HepG2 (cell line): ENCODE measurements around the gene MORF4L1. TPM values are rescaled to one million over a fixed set of nuclear protein-coding genes. Genes with fewer than 3 reads are reported as not detected.

Experiments used
- ATAC-seq: fragments of 200-7000 bp; cut with Tn5 transposase; 3 replicates; pipeline ENCODE4 v1.9.1; 2020; ENCODE audit warnings: mild to moderate bottlenecking, moderate library complexity
- BruUV-seq: library from RNA; stranded (reverse); fragments of 400-500 nt; replicated peaks from 2 replicates; lab custom pipeline; 2021; lab: Mats Ljungman, UMichigan
- CTCF ChIA-PET: fragments of 300-600 bp; formaldehyde crosslinking; extraction: SDS; loops from one replicate; lab custom pipeline; 2021; ENCODE audit warnings: low total read pairs, inconsistent platforms, low intra/inter-chr PET ratio; lab: Yijun Ruan, JAX
- POLR2A ChIA-PET: fragments of 350-600 bp; sonication (Branson Sonifier 250); formaldehyde crosslinking; loops from one replicate; lab custom pipeline; 2020; ENCODE audit warnings: antibody characterized with exemption, inconsistent platforms; lab: Yijun Ruan, JAX
- DNase-seq: peaks from one replicate; pipeline ENCODE4 v3.0.0-alpha.2; 2015; ENCODE audit warnings: low spot score
- FAIRE-seq: peaks from 3 replicates; lab custom pipeline; 2011; peaks lifted over from hg19 to GRCh38; lab: Jason Lieb, UNC
- H2AFZ ChIP-seq: one replicate; pipeline ENCODE4 v1.6.1; 2011; ENCODE audit warnings: low read length, inconsistent platforms
- H3K27ac ChIP-seq: fragments of 300-600 bp; 3 replicates; pipeline ENCODE4 v1.8.0; 2011; ENCODE audit warnings: mixed run types, mild to moderate bottlenecking, mixed read lengths, low read length, inconsistent platforms; ENCODE audit not compliant: insufficient read depth; ENCODE audit errors: extremely low read length
- H3K27me3 ChIP-seq, 2 experiments: fragments of 200-600 bp in 1 of 2; 2 replicates in 1 of 2; 3 replicates in 1 of 2; pipeline versions ENCODE4 v1.6.0 to v1.8.0; 2011; ENCODE audit warnings: low read length in 2 of 2, mild to moderate bottlenecking in 2 of 2, moderate library complexity in 2 of 2, inconsistent platforms in 1 of 2; ENCODE audit not compliant: insufficient read depth in 2 of 2, control insufficient read depth in 1 of 2
- H3K36me3 ChIP-seq, 2 experiments: fragments of 200-600 bp in 1 of 2; replicated peaks in 1 of 2; 2 replicates in 1 of 2; 3 replicates in 1 of 2; pipeline versions ENCODE4 v1.5.1 to v1.8.0; 2011; ENCODE audit warnings: low read length in 2 of 2, inconsistent platforms in 1 of 2; ENCODE audit not compliant: insufficient read depth in 2 of 2, control insufficient read depth in 1 of 2
- H3K4me1 ChIP-seq: 2 replicates; pipeline ENCODE4 v1.5.1; 2012; ENCODE audit warnings: low read length, inconsistent platforms; ENCODE audit not compliant: insufficient read depth
- H3K4me2 ChIP-seq: 2 replicates; pipeline ENCODE4 v1.6.0; 2011; ENCODE audit warnings: low read depth, low read length, inconsistent platforms
- H3K4me3 ChIP-seq, 3 experiments: fragments of 200-600 bp in 1 of 3; sonication (generic), shearing (Covaris generic) in 1 of 3; replicated peaks in 1 of 3; 2 replicates each; pipeline ENCODE4 v1.5.1; 2011 to 2016; ENCODE audit warnings: low read length in 3 of 3, inconsistent platforms in 2 of 3, low read depth in 2 of 3, mild to moderate bottlenecking in 2 of 3, control low read depth in 1 of 3, mixed read lengths in 1 of 3; ENCODE audit not compliant: insufficient read depth in 1 of 3
- H3K79me2 ChIP-seq: one replicate; pipeline ENCODE4 v1.6.1; 2011; ENCODE audit warnings: low read length, inconsistent platforms; ENCODE audit not compliant: insufficient read depth
- H3K9ac ChIP-seq: 2 replicates; pipeline ENCODE4 v1.6.0; 2011; ENCODE audit warnings: mild to moderate bottlenecking, low read depth, low read length, inconsistent platforms; ENCODE audit not compliant: insufficient read depth
- H3K9me3 ChIP-seq: 2 replicates; pipeline ENCODE4 v1.5.1; 2012; ENCODE audit warnings: mild to moderate bottlenecking, low read length
- H4K20me1 ChIP-seq: 2 replicates; pipeline ENCODE4 v1.6.0; 2011; ENCODE audit warnings: inconsistent platforms, mild to moderate bottlenecking, low read length, moderate library complexity; ENCODE audit not compliant: insufficient read depth
- CREBL2 ChIP-seq: sonication (generic); formaldehyde crosslinking; IDR thresholded peaks from 2 replicates; pipeline ENCODE4 v1.8.1; 2023; ENCODE audit warnings: missing genetic modification reagents, mild to moderate bottlenecking, borderline replicate concordance
- CREM ChIP-seq, 2 experiments: sonication (generic) in 1 of 2; formaldehyde crosslinking in 1 of 2; IDR thresholded peaks; 2 replicates each; pipeline versions ENCODE4 v1.4.0 to v1.6.1; 2016 to 2020; ENCODE audit warnings: antibody characterized with exemption in 1 of 2, mild to moderate bottlenecking in 1 of 2, missing genetic modification reagents in 1 of 2
- DNMT1 ChIP-seq: sonication (generic); formaldehyde crosslinking; IDR thresholded peaks from 2 replicates; pipeline ENCODE4 v1.5.1; 2020; ENCODE audit warnings: mild to moderate bottlenecking, missing genetic modification reagents
- GATAD1 ChIP-seq: IDR thresholded peaks from 2 replicates; pipeline ENCODE4 v1.6.1; 2016; ENCODE audit warnings: missing genetic modification reagents, missing compliant biosample characterization
- HOXA3 ChIP-seq: sonication (generic); formaldehyde crosslinking; IDR thresholded peaks from 2 replicates; pipeline ENCODE4 v1.5.0; 2020; ENCODE audit warnings: missing genetic modification reagents
- KAT8 ChIP-seq: IDR thresholded peaks from 2 replicates; pipeline ENCODE4 v1.6.1; 2016; ENCODE audit warnings: missing genetic modification reagents, missing compliant biosample characterization
- MAFK ChIP-seq, 2 experiments: IDR thresholded peaks in 1 of 2; conservative IDR thresholded peaks in 1 of 2; 2 replicates each; pipeline ENCODE4 v1.6.1; 2011; ENCODE audit warnings: improper control_type of control experiment in 2 of 2, low read length in 2 of 2
- SNAI1 ChIP-seq: sonication (generic); formaldehyde crosslinking; IDR thresholded peaks from 2 replicates; pipeline ENCODE4 v1.5.0; 2020; ENCODE audit warnings: mild to moderate bottlenecking, missing genetic modification reagents, borderline replicate concordance
- ZNF547 ChIP-seq: sonication (generic); formaldehyde crosslinking; IDR thresholded peaks from 2 replicates; pipeline ENCODE4 v1.5.1; 2020; ENCODE audit warnings: mild to moderate bottlenecking, missing genetic modification reagents
- WGBS: methylation state at CpG from one replicate; pipeline ENCODE4 v1.1.6; 2017; ENCODE audit warnings: low lambda C conversion rate; 5-methylcytosine and 5-hydroxymethylcytosine counted together
- in situ Hi-C: cut with HindIII; loops from 2 replicates; pipeline ENCODE4 v1.10.0; 2017; ENCODE audit warnings: low pct_unique_long_range_greater_than_20kb; ENCODE audit not compliant: extremely low pct_ligation_motif_present
- intact Hi-C: fragments of 100-400 bp; cut with micrococcal nuclease; formaldehyde crosslinking; loops from one replicate; pipeline ENCODE4 v1.10.0; 2022; ENCODE audit not compliant: unreplicated experiment
- polyA plus RNA-seq, 8 experiments: library from polyadenylated mRNA; depleted of rRNA in 3 of 8; stranded (reverse) in 7 of 8; unstranded in 1 of 8; fragments of >200 nt; fragmentation: Illumina TruSeq in 4 of 8; extraction: Trizol in 4 of 8; gene quantifications; 2 replicates each; pipeline versions ENCODE4 v1.2.1 to v1.2.3, GENCODE V29; 2011 to 2016; ENCODE audit warnings: low read depth in 4 of 8, missing spikeins in 1 of 8, mixed read lengths in 1 of 8; ENCODE audit not compliant: insufficient read depth in 1 of 8
- total RNA-seq, 5 experiments: library from RNA; depleted of rRNA; stranded (reverse); fragments of >200 nt; fragmentation: Illumina TruSeq; extraction: Trizol; gene quantifications; 2 replicates each; pipeline ENCODE4 v1.2.3, GENCODE V29; 2016; ENCODE audit warnings: low read depth in 1 of 5
- TF ChIP-seq, protein P1 (sequence below): sonication (generic); formaldehyde crosslinking; IDR thresholded peaks from 2 replicates; pipeline ENCODE4 v1.4.0; 2020; ENCODE audit warnings: low read depth, mild to moderate bottlenecking, missing genetic modification reagents
- TF ChIP-seq, protein P2 (sequence below): sonication (generic); formaldehyde crosslinking; IDR thresholded peaks from 2 replicates; pipeline ENCODE4 v1.4.0; 2020; ENCODE audit warnings: missing genetic modification reagents, mild to moderate bottlenecking, borderline replicate concordance

Gene MORF4L1
- total and polyA plus RNA-seq, 2 of the 13 experiments (the other 11 are each of a cell fraction or from before 2014, with no cell fraction given), result 218 to 219 TPM

DNA sequence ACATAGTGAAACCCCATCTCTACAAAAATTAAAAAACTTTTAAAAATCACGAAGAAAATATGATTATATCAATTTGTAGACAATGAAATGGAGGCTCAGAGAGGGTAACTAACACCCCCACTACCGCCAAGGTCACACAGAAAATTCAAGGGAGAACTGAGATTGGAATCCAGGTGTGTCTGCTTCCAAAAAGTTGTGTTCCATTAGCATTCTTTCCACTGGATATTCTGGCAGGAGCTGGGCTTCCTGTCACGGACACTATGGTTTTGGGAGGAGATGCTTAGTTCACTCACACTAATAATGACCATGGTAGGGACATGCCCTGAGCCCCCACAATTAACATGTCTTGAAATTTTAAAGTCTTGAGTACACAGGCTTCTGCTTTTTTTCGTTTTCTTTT lies 43.4 kb downstream of the MORF4L1 start:
- peaks cover 5 to 24% of the 10 kb centered on the region in 2 experiments; a peak in 4 of 5 replicates for H3K36me3 ChIP-seq
- no peak for DNase-seq
- in situ Hi-C loops (no loop called here), intact Hi-C loops (loop anchor here (5.0 kb wide), 1 partner anchor 91 kb away; no protein-coding TSS in a partner anchor)
- ChIA-PET CTCF (no interaction called here), POLR2A (interaction anchor here (1.0 to 1.6 kb wide), 2 partner anchors 14 to 64 kb away, joined by 3 read pairs; no protein-coding TSS in a partner anchor)
- no TSS peak for BruUV-seq
- H3K9me3 ChIP-seq, result no peaks in the 10 kb centered on the region
- no peak overlapping the region for H3K9ac ChIP-seq
- no peak for FAIRE-seq
- no peak overlapping the region for H2AFZ ChIP-seq
- no peak for ATAC-seq
- no peaks in the 10 kb centered on the region for H3K27me3 ChIP-seq
- H3K4me1 ChIP-seq, result peaks cover 47% of the 10 kb centered on the region
- peaks cover 4% of the 10 kb centered on the region; the same call in 1 of the 2 replicates for H4K20me1 ChIP-seq
- H3K79me2 ChIP-seq, result no peaks in the 10 kb centered on the region
- no peak overlapping the region for H3K27ac ChIP-seq
- 91% methylated on average over 4 of the region's 4 CpGs for WGBS
- H3K4me3 ChIP-seq, result no peak overlapping the region
- no peak for TF ChIP-seq MAFK (conservative IDR thresholded peaks at IDR 0.05 in 1 of 2, IDR thresholded peaks at IDR 0.05 in 1 of 2; ENCODE audit: low read length in 2 of 2)
- TF ChIP-seq, protein P1, sequence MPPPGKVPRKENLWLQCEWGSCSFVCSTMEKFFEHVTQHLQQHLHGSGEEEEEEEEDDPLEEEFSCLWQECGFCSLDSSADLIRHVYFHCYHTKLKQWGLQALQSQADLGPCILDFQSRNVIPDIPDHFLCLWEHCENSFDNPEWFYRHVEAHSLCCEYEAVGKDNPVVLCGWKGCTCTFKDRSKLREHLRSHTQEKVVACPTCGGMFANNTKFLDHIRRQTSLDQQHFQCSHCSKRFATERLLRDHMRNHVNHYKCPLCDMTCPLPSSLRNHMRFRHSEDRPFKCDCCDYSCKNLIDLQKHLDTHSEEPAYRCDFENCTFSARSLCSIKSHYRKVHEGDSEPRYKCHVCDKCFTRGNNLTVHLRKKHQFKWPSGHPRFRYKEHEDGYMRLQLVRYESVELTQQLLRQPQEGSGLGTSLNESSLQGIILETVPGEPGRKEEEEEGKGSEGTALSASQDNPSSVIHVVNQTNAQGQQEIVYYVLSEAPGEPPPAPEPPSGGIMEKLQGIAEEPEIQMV (CRISPR knock-in tag), result no peak
- H3K4me2 ChIP-seq, result no peak overlapping the region

DNA sequence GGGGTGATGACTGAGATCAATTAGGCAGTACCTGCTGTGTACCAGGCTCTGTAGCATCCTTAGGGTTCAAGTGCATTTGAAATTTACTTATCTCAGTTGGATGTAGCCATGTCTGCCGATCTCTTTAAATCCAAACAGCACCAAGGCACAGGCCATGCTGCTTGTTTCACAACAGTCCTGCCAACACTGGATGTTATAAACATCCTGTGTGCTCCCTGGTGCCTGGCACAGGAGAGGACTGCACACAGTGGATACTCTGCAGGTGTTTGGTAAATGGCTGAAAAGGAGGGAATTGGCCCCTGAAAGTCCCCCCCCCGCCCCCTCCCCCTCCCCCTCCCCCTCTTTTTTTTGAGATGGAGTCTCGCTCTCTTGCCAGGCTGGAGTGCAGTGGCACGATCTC lies 45.2 kb downstream of the MORF4L1 start:
- no peak for FAIRE-seq
- H3K9me3 ChIP-seq, result no peaks in the 10 kb centered on the region
- no TSS peak for BruUV-seq
- H2AFZ ChIP-seq, result no peak overlapping the region
- no peak overlapping the region for H3K4me2 ChIP-seq
- no peak overlapping the region for H3K27ac ChIP-seq
- DNase-seq, result no peak
- in situ Hi-C loops, result no loop called here
- H3K79me2 ChIP-seq, result no peaks in the 10 kb centered on the region
- H3K27me3 ChIP-seq, result no peaks in the 10 kb centered on the region
- peaks cover 15 to 36% of the 10 kb centered on the region in 2 experiments; a peak in 4 of 5 replicates for H3K36me3 ChIP-seq
- 94% methylated on average over 4 of the region's 4 CpGs for WGBS
- H4K20me1 ChIP-seq, result peaks cover 4% of the 10 kb centered on the region; the same call in 1 of the 2 replicates
- intact Hi-C loops, result loop anchor here (5.0 kb wide), 1 partner anchor 89 kb away; no protein-coding TSS in a partner anchor
- no peak overlapping the region for H3K9ac ChIP-seq
- CTCF ChIA-PET, result no interaction called here
- POLR2A ChIA-PET, result interaction anchor here (0.7 kb wide), 1 partner anchor 86 kb away, joined by 4 read pairs; no protein-coding TSS in a partner anchor
- H3K4me1 ChIP-seq, result peaks cover 34% of the 10 kb centered on the region
- ATAC-seq, result no peak
- no peak overlapping the region for H3K4me3 ChIP-seq
- TF ChIP-seq ZNF547 (CRISPR knock-in tag), result no peak
- TF ChIP-seq HOXA3, result no peak
- no peak for TF ChIP-seq CREBL2 (CRISPR knock-in tag)
- no peak for TF ChIP-seq DNMT1 (CRISPR knock-in tag)
- TF ChIP-seq KAT8, result no peak
- TF ChIP-seq GATAD1 (CRISPR knock-in tag), result no peak
- TF ChIP-seq, protein P2, sequence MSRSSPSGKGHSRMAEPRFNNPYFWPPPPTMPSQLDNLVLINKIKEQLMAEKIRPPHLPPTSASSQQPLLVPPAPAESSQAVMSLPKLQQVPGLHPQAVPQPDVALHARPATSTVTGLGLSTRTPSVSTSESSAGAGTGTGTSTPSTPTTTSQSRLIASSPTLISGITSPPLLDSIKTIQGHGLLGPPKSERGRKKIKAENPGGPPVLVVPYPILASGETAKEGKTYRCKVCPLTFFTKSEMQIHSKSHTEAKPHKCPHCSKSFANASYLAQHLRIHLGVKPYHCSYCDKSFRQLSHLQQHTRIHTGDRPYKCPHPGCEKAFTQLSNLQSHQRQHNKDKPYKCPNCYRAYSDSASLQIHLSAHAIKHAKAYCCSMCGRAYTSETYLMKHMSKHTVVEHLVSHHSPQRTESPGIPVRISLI (CRISPR knock-in tag), result no peak
- no peak for TF ChIP-seq CREM (IDR thresholded peaks at IDR 0.05)
- TF ChIP-seq CREM (CRISPR knock-in tag; IDR thresholded peaks at IDR 0.05), result no peak
- no peak for TF ChIP-seq SNAI1 (CRISPR knock-in tag)
